Astrocyte of the cerebellum (primary cell): ENCODE results near the gene MTF2.

Experiments used
- DNase-seq: peaks from one replicate; pipeline ENCODE4 v3.0.0-alpha.2; 2011; ENCODE audit warnings: low read depth
- H3K4me3 ChIP-seq: 2 replicates; pipeline ENCODE4 v1.5.1; 2011; ENCODE audit warnings: mild to moderate bottlenecking, low read depth, low read length, moderate library complexity
- in situ Hi-C: cut with HindIII; loops from 2 replicates; pipeline ENCODE4 v1.10.0; 2017; ENCODE audit warnings: low sequenced_read_pairs
- TF ChIP-seq, protein P1 (sequence below): IDR thresholded peaks from 2 replicates; pipeline ENCODE4 v1.5.1; 2012; ENCODE audit warnings: low read length, low read depth, moderate library complexity, mild to moderate bottlenecking; ENCODE audit errors: missing control alignments

MTF2 gene

DNA sequence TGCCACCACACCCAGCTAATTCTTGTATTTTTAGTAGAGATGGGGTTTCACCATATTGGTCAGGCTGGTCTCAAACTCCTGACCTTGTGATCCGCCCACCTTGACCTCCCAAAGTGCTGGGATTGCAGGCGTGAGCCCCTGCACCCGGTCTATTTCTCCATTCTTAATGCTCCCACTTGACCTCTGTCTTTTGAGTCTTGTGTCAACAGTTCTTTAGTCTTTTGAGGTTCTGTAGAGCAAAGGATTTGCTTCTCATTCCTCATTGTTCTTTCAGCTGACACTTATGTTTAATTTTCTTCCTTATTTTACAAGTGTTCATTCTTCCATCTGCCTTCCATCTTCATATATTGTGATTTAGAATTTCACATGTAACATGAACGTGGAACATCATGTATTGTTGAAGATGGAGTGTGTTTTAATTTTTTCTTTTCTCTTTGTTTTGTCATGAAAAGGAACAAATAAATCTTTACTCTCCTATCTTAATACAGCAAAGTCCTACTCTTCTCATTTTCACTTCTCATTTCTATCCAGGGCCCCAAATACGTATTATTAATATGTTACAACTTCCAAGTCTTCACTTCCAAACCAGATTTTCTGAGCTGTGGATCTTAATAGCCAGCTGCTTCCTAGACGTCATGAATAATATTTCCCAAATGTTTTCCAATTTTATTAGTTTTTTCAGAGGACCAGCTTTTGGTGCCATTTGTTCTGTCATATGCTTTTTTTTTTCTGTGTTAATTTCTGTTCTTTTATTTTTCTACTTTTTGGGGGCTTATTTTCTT, 16.9 kb downstream of the MTF2 start:
- no peak overlapping the region for H3K4me3 ChIP-seq
- TF ChIP-seq, protein P1, sequence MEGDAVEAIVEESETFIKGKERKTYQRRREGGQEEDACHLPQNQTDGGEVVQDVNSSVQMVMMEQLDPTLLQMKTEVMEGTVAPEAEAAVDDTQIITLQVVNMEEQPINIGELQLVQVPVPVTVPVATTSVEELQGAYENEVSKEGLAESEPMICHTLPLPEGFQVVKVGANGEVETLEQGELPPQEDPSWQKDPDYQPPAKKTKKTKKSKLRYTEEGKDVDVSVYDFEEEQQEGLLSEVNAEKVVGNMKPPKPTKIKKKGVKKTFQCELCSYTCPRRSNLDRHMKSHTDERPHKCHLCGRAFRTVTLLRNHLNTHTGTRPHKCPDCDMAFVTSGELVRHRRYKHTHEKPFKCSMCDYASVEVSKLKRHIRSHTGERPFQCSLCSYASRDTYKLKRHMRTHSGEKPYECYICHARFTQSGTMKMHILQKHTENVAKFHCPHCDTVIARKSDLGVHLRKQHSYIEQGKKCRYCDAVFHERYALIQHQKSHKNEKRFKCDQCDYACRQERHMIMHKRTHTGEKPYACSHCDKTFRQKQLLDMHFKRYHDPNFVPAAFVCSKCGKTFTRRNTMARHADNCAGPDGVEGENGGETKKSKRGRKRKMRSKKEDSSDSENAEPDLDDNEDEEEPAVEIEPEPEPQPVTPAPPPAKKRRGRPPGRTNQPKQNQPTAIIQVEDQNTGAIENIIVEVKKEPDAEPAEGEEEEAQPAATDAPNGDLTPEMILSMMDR = no peak
- DNase-seq = no peak
- in situ Hi-C loops = no loop called here

DNA sequence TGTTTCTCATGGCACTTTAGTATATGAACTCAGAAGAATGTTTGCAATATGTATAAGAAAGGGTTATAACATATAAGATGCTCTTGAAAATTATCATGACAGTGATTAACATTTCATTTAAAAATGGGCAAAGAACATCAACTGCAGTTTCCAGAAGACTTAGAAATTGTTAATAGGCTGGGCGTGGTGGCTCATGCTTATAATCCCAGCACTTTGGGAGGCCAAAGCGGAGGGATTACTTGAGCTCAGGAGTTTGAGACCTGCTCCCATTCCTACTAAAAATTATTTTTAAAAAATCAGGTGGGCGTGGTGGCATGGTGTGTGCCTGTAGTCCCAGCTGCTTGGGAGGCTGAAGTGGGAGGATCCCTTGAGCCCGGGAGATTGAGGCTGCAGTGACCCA, 23.1 kb downstream of the MTF2 start:
- no peak for DNase-seq
- TF ChIP-seq, protein P1 = no peak
- in situ Hi-C loops = no loop called here
- no peak overlapping the region for H3K4me3 ChIP-seq

DNA sequence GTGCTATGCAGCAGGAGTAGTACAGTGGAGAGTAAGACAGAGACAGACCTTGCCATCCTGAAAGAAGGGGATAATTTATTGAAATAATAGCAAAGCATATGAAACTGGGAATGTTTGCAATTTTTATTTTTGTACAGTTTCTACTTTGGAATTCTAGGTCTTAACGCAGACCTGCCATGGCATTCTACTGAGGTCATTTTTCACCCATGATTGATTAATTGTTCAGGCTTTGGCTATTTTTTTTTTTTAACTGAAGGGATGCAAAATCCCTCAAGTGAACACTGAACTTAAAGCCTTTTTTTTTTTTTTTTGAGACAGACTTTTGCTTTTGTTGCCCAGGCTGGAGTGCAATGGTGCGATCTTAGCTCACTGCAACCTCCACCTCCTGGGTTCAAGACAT, 27.1 kb downstream of the MTF2 start:
- in situ Hi-C loops = no loop called here

DNA sequence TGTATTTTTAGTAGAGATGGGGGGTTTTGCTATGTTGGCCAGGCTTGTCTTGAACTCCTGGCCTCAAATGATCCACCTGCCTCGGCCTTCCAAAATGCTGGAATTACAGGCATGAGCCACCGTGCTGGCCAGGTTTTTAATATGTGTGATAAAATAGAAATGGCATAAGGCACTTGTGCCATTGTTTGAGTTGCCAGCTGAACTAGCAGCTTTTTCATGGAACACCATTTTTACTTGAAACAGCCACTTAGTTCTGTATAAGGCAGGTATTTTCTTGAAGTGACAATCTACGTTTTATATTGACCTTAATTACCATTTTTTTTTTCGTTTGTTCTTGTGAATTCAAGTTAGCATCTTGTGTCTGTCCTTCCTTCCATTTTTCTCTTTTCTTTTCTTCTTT, 28.3 kb downstream of the MTF2 start:
- TF ChIP-seq, protein P1 = no peak
- in situ Hi-C loops = no loop called here
- no peak overlapping the region for H3K4me3 ChIP-seq
- DNase-seq = no peak

More for the DNA sequence above, 27.1 kb downstream of the MTF2 start:
- no peak overlapping the region for H3K4me3 ChIP-seq
- TF ChIP-seq, protein P1 = no peak
- no peak for DNase-seq

DNA sequence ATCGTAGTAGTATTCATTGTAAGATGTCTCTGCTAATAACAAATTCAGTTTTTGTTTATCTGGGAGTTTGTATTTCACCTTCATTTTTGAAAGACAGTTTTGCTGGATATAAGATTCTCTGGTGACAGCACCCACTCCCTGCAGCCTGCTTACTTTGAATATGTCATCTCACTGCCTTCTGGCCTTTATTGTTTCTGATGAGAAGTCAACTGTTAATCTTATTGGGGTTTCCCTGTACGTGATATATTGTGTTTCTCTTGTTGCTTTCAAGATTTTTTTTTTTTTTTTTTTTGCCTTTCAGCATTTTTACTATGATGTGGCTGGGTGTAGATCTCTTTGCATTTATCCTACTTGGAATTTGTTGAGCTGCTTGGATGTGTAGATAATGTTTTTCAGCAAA, 29.3 kb downstream of the MTF2 start:
- TF ChIP-seq, protein P1 = no peak
- DNase-seq = no peak

DNA sequence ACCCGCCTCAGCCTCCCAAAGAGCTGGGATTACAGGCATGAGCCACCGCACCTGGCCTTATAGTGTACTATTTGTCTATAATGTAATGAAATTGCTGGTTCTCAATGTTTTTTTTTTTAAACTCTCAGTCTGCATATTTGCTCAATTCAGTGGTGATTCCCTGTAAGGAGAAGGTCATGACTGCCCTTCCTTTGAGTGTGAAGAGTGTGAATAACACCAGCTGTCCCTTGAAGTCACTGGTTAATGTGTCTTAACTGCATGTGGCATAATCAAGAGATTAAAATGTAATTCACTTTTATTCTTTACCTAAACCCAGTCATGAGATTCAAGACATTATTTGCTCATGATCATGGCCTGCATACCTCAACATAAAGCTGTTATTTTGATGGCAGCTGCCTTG, 30.5 kb downstream of the MTF2 start:
- in situ Hi-C loops = no loop called here
- no peak overlapping the region for H3K4me3 ChIP-seq
- TF ChIP-seq, protein P1 = no peak
- no peak for DNase-seq

More for the DNA sequence above, 29.3 kb downstream of the MTF2 start:
- in situ Hi-C loops = no loop called here
- H3K4me3 ChIP-seq = no peak overlapping the region
